Nephron progenitor cell (in vitro differentiated cells): ENCODE data around the gene KIAA2012.

Experiments
- DNase-seq: peaks from one replicate; pipeline ENCODE4 v3.0.0; 2021
- H3K27ac Mint-ChIP-seq: 2 replicates; pipeline ENCODE4 v1.8.0; 2021; ENCODE audit warnings: mild to moderate bottlenecking, moderate library complexity, mixed read lengths
- H3K27me3 Mint-ChIP-seq: 2 replicates; pipeline ENCODE4 v1.8.0; 2021; ENCODE audit warnings: mild to moderate bottlenecking, low read depth, mixed read lengths; ENCODE audit not compliant: poor library complexity
- H3K36me3 Mint-ChIP-seq: 2 replicates; pipeline ENCODE4 v1.8.0; 2021; ENCODE audit warnings: low read depth, mixed read lengths
- H3K4me1 Mint-ChIP-seq: 2 replicates; pipeline ENCODE4 v1.8.0; 2021; ENCODE audit warnings: mixed read lengths
- H3K4me3 Mint-ChIP-seq: 2 replicates; pipeline ENCODE4 v1.8.0; 2021; ENCODE audit warnings: mild to moderate bottlenecking, moderate library complexity, mixed read lengths
- H3K9me3 Mint-ChIP-seq: 2 replicates; pipeline ENCODE4 v1.8.0; 2021; ENCODE audit warnings: mild to moderate bottlenecking, moderate library complexity, mixed read lengths
- CTCF ChIP-seq: fragments of 200-600 bp; sonication (generic); IDR thresholded peaks from 2 replicates; pipeline ENCODE4 v1.5.0; 2021; ENCODE audit warnings: antibody characterized with exemption

The KIAA2012 gene

GRCh38 chr2:202122980-202123720 is 50.1 kb downstream of the KIAA2012 start:
- Mint-ChIP-seq H3K9me3 (peaks cover 31% of the 10 kb centered on the region), H3K4me3 (peak overlapping the region; percentile 48), H3K36me3 (peaks cover 24% of the 10 kb centered on the region), H3K27ac (peak overlapping the region; percentile 79), H3K4me1 (peaks cover 49% of the 10 kb centered on the region), H3K27me3 (no peaks in the 10 kb centered on the region)
- DNase-seq: no peak
- no peak for TF ChIP-seq CTCF

- TF ChIP-seq CTCF: no peak
- DNase-seq: no peak
- no peak overlapping the region for H3K4me3 Mint-ChIP-seq
Measured at GRCh38 chr2:202124286-202124685, 51.2 kb downstream of the KIAA2012 start.

GRCh38 chr2:202127687-202128331 is 54.8 kb downstream of the KIAA2012 start:
- H3K27ac Mint-ChIP-seq: peak overlapping the region; percentile 23
- H3K36me3 Mint-ChIP-seq: no peaks in the 10 kb centered on the region
- H3K27me3 Mint-ChIP-seq: peaks cover 3% of the 10 kb centered on the region
- no peak overlapping the region for H3K4me3 Mint-ChIP-seq
- TF ChIP-seq CTCF: no peak
- no peak for DNase-seq
- H3K4me1 Mint-ChIP-seq: peaks cover 45% of the 10 kb centered on the region
- H3K9me3 Mint-ChIP-seq: no peaks in the 10 kb centered on the region

More at GRCh38 chr2:202124286-202124685, 51.2 kb downstream of the KIAA2012 start:
- H3K36me3 Mint-ChIP-seq: peaks cover 20% of the 10 kb centered on the region
- H3K9me3 Mint-ChIP-seq: peaks cover 21% of the 10 kb centered on the region
- peak overlapping the region; percentile 64 for H3K27ac Mint-ChIP-seq
- H3K4me1 Mint-ChIP-seq: peaks cover 56% of the 10 kb centered on the region
- H3K27me3 Mint-ChIP-seq: no peaks in the 10 kb centered on the region

- peaks cover 38% of the 10 kb centered on the region for H3K4me1 Mint-ChIP-seq
- H3K27me3 Mint-ChIP-seq: peaks cover 3% of the 10 kb centered on the region
- H3K4me3 Mint-ChIP-seq: no peak overlapping the region
- H3K36me3 Mint-ChIP-seq: no peaks in the 10 kb centered on the region
- TF ChIP-seq CTCF: no peak
- no peak overlapping the region for H3K27ac Mint-ChIP-seq
- no peak for DNase-seq
- no peaks in the 10 kb centered on the region for H3K9me3 Mint-ChIP-seq
Measured at GRCh38 chr2:202129841-202130240, 56.8 kb downstream of the KIAA2012 start.

GRCh38 chr2:202133200-202133908 is 60.3 kb downstream of the KIAA2012 start:
- Mint-ChIP-seq H3K27me3 (peaks cover 3% of the 10 kb centered on the region), H3K4me1 (peaks cover 37% of the 10 kb centered on the region), H3K36me3 (no peaks in the 10 kb centered on the region), H3K9me3 (no peaks in the 10 kb centered on the region), H3K27ac (no peak overlapping the region), H3K4me3 (no peak overlapping the region)
- no peak for DNase-seq
- TF ChIP-seq CTCF: no peak
